ENCODE results near the gene USP11.

USP11 gene

GRCh38 chrX:47235691-47236103 is 2.9 kb downstream of the USP11 start:
- H3K4me1 ChIP-seq (ENCODE audit: insufficient read depth, low read length, severe bottlenecking): peaks cover 33% of the 10 kb centered on the region
- no peaks in the 10 kb centered on the region for H3K9me3 ChIP-seq (ENCODE audit: low read length)
- H3F3A ChIP-seq (ENCODE audit: insufficient read depth, low read length): peaks cover 4% of the 10 kb centered on the region; the same call in 1 of the 2 replicates
- H2AFZ ChIP-seq (ENCODE audit: low read length): no peak overlapping the region
- no peaks in the 10 kb centered on the region for H4K20me1 ChIP-seq (ENCODE audit: insufficient read depth, low read length)
- TF ChIP-seq EZH2 (IDR thresholded peaks at IDR 0.05; ENCODE audit: borderline replicate concordance, low read length) (no peak), CTCF (IDR thresholded peaks at IDR 0.05; ENCODE audit: low read length) (no peak)
- no peaks in the 10 kb centered on the region for H3K27me3 ChIP-seq (ENCODE audit: insufficient read depth, low read length)
- no peak overlapping the region for H3K27ac ChIP-seq (ENCODE audit: low read depth, low read length, poor library complexity, severe bottlenecking)
- no peak overlapping the region for H3K4me2 ChIP-seq (ENCODE audit: low read length)
- H3K9me2 ChIP-seq (ENCODE audit: low read depth, low read length): no peaks in the 10 kb centered on the region
- H3K9ac ChIP-seq (ENCODE audit: low read length): no peak overlapping the region
- peaks cover 15% of the 10 kb centered on the region for H3K36me3 ChIP-seq (ENCODE audit: insufficient read depth, low read length)
- H3K4me3 ChIP-seq (ENCODE audit: low read depth, low read length, poor library complexity, severe bottlenecking): no peak overlapping the region
- H3K79me2 ChIP-seq (ENCODE audit: insufficient read depth, low read length): peaks cover 36% of the 10 kb centered on the region

GRCh38 chrX:47239199-47239598 is 6.4 kb downstream of the USP11 start:
- Histone ChIP-seq H3K27ac (ENCODE audit: low read depth, low read length, poor library complexity, severe bottlenecking) (no peak overlapping the region), H3K9me2 (ENCODE audit: low read depth, low read length) (no peaks in the 10 kb centered on the region), H3F3A (ENCODE audit: insufficient read depth, low read length) (no peaks in the 10 kb centered on the region), H3K4me1 (ENCODE audit: insufficient read depth, low read length, severe bottlenecking) (peaks cover 23% of the 10 kb centered on the region), H3K79me2 (ENCODE audit: insufficient read depth, low read length) (peaks cover 31% of the 10 kb centered on the region), H3K4me3 (ENCODE audit: low read depth, low read length, poor library complexity, severe bottlenecking) (no peak overlapping the region), H3K4me2 (ENCODE audit: low read length) (no peak overlapping the region), H3K36me3 (ENCODE audit: insufficient read depth, low read length) (peaks cover 42% of the 10 kb centered on the region), H4K20me1 (ENCODE audit: insufficient read depth, low read length) (no peaks in the 10 kb centered on the region), H3K9ac (ENCODE audit: low read length) (no peak overlapping the region), H3K27me3 (ENCODE audit: insufficient read depth, low read length) (no peaks in the 10 kb centered on the region), H2AFZ (ENCODE audit: low read length) (no peak overlapping the region), H3K9me3 (ENCODE audit: low read length) (no peaks in the 10 kb centered on the region)
- TF ChIP-seq EZH2 (IDR thresholded peaks at IDR 0.05; ENCODE audit: borderline replicate concordance, low read length) (no peak), CTCF (IDR thresholded peaks at IDR 0.05; ENCODE audit: low read length) (no peak)

- Histone ChIP-seq H3K9me3 (ENCODE audit: low read length) (no peaks in the 10 kb centered on the region), H4K20me1 (ENCODE audit: insufficient read depth, low read length) (no peaks in the 10 kb centered on the region), H3K4me3 (ENCODE audit: low read depth, low read length, poor library complexity, severe bottlenecking) (no peak overlapping the region), H3K9ac (ENCODE audit: low read length) (no peak overlapping the region), H3K27ac (ENCODE audit: low read depth, low read length, poor library complexity, severe bottlenecking) (no peak overlapping the region), H3K27me3 (ENCODE audit: insufficient read depth, low read length) (no peaks in the 10 kb centered on the region), H3K4me2 (ENCODE audit: low read length) (no peak overlapping the region), H3F3A (ENCODE audit: insufficient read depth, low read length) (no peaks in the 10 kb centered on the region), H3K36me3 (ENCODE audit: insufficient read depth, low read length) (peaks cover 50% of the 10 kb centered on the region), H3K79me2 (ENCODE audit: insufficient read depth, low read length) (peaks cover 23% of the 10 kb centered on the region), H2AFZ (ENCODE audit: low read length) (no peak overlapping the region), H3K4me1 (ENCODE audit: insufficient read depth, low read length, severe bottlenecking) (peaks cover 15% of the 10 kb centered on the region), H3K9me2 (ENCODE audit: low read depth, low read length) (no peaks in the 10 kb centered on the region)
- TF ChIP-seq EZH2 (IDR thresholded peaks at IDR 0.05; ENCODE audit: borderline replicate concordance, low read length): no peak
- TF ChIP-seq CTCF (IDR thresholded peaks at IDR 0.05; ENCODE audit: low read length): no peak
Measured at GRCh38 chrX:47239898-47240545, 7.2 kb downstream of the USP11 start.
